GM21381 (cell line): ENCODE results near the gene ATP8A1.

Source experiments
- ATAC-seq: cut with Tn5 transposase; IDR thresholded peaks from one replicate; pipeline ENCODE4 v1.9.1; 2021; ENCODE audit warnings: mild to moderate bottlenecking, moderate library complexity; ENCODE audit not compliant: unreplicated experiment

ATP8A1 gene

DNA sequence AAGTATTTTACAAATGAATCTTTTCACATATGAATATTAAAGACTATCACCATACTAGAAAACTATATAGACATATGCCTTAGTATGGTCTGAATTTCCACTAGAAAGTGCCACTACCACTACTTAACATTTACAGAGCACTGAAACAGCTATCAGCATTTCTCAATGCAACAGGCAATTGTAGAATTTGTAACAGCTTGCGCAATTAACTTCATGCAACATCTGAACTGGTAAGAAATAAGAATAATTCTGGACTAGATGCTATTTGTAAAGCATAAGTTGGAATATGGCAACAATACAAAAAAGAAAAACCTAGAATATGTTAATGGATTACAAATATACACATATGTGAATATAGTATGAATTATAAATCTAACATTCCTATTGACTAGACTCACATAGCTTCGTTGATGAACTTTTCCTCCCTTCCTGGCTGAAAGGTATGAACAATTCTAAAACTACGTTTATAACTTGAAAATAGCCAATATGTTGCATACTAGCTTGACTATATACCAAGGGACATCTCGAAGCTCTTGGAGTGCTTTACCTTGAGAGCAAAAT is 82.0 kb downstream of the ATP8A1 start:
- no peak for ATAC-seq

DNA sequence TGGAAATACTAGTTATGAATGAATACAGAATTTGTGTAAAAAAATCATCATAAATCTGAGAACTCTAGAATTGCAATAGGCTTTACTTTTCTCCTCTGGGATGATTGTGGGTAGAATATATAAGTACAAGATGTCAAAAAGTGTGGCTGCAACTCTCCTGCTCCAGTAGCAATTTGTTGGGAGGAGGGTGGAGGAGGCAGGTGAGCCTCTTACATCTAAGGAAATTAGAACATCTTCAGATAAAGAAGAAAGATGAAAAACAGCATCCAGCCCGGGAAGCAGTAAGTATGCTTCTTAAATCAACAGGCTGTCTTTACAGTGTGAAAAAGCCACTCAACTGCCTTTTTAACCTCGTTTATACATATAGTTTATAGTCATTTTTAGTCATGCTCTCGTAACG is 83.7 kb downstream of the ATP8A1 start:
- no peak for ATAC-seq

DNA sequence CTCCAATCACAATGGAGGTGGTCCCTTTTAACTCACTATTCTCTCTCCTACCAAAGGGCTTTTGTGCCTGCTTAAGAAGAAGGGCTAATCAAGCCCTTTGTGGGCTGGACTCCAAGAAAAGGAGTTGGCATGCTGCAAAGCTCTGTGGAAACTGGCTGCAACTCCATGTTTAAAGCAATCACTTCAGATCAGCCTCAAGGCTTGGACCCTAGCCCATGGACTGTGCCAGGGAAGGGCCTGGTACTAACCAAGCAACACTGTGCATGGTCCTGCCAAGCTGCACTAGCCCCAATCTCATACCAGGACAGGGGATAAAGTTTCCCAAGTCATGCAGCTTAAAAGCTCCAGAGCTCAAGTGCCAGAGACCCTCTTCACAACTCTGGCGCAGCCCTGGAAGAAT is 86.7 kb downstream of the ATP8A1 start:
- no peak for ATAC-seq

DNA sequence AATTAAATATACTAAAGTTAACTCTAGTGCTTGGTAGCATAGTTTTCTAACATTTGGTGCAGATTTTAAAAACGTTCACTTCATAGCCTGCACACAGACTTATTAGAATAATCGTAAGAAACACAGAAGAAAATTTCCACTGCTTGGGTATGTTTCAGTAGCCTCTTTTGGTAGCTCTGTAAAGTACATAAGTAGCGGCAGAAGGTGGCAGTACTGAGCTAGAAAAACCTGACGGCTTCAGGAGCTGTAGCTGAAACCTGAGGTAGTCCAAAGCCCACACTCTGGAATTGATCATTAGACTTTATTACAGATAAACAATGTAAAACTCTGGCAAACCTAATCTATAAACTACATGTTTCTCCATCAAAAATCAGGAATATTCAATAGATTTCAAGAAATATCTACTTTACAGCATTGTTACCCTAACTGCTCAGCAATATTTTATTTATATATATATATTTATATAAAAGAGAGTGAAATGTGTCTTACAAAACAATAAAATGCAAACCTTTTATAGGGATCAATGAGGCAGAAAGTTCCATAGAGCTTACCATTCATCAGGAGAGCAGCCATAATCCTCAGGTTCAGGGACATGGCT is 88.2 kb downstream of the ATP8A1 start:
- ATAC-seq, result peak; percentile 96

DNA sequence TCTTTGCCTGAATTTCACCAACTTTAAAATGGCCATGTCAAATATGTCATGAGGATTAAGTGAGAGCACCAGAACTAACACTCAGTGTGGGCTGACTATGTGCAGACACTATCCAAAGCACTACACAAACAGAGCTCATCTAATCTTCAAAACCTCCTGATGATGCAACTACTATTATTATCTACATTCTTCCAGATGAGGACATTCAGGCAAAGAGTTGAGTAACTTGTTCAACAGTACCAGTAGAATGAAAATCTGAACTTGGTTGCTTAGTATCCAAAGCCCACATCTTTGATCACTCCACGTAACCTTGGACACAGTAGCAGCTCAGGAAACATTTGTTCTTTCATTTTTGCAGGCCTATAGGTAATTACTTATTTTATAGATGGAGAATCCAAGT is 90.1 kb downstream of the ATP8A1 start:
- no peak for ATAC-seq

DNA sequence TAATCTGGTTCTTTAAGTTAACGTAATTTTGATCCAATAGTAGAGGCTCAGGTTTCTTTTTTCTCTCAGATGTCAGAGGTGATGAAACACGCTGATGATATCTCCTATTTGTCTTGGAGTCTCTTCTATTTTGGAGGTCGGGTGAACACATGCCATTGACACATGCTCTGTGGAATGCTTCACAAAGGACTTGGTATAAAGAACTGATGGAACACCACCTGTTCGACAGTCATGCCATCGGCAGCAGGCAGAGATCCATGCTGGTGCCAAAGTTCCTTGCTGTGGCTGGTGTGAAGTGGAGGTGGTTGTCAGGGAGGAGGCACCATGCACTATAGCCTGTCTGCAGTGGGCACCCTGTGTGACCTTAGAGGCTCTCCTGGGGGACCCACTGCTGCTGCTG is 94.9 kb downstream of the ATP8A1 start:
- ATAC-seq, result no peak

DNA sequence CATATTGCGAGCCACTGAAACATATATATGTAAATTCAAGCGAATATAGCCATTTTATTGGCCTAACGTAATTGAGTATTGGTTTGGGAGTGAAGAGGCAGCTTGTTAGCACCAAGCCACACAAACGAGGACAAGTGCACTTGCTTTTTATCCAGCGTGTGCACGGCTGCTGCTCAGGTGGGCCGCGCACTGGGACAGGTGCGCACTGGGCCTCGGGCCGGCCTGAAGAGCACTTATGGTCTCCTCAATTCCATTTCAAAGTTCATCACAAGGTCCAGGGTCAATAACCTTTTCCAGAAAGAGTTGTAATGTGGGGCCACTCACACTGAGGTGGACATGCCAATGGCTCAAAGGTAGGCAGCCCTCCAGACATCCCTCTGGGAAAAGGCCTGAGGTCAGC is 95.9 kb downstream of the ATP8A1 start:
- ATAC-seq, result no peak

DNA sequence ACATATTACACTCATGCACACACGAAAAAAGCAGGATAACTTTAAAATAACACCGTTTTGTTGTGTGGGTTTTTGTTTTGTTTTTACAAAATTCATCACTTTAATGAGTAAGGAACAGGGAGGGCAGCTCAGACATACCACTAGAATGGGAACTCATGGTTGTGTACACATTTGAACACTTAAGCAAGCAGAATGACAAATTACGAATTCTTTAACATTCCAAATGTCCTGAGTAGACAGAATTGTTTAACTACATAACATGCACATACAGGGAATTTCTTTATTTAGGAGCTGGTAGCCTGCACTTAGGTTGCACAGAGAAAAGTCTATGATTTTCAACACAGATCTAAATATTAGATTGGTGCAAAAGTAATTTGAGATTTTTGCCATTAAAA is 96.4 kb downstream of the ATP8A1 start:
- no peak for ATAC-seq

DNA sequence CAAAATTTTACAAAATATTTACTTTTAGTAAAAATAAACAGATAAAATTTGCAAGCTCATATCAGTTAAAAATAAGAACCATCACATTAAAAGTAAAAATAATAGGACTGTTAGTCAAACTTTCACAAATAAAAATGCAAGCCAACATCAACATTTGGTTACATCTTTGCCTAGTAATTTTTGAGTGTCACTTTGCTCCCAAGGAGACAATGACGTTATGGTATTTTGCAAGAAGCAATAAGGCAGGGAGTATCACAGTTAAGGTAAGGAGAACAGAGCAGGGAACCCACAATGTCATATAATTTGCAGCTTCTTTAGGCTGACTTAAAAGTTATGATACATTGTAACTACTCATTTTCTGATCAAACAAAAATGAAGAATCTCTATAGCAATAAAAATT is 98.7 kb downstream of the ATP8A1 start:
- ATAC-seq, result no peak

DNA sequence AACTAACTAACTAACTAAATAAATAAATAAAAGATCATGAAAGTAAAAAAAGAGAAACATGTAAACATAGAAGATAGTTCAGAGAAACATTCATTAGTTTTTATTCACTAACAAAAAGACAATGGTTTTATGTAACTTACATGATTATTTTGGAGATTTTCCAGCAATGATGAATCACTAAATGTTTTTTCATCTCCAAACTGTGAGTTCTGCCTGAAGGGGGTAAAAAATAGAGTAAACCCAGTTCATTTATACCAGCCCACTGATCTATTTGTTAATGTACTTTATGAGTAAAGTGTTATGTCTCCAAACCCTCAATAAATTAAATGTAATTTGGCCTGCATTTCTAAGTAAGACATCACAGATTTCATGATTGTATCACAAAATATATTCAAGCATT is 101.1 kb downstream of the ATP8A1 start:
- ATAC-seq, result no peak

DNA sequence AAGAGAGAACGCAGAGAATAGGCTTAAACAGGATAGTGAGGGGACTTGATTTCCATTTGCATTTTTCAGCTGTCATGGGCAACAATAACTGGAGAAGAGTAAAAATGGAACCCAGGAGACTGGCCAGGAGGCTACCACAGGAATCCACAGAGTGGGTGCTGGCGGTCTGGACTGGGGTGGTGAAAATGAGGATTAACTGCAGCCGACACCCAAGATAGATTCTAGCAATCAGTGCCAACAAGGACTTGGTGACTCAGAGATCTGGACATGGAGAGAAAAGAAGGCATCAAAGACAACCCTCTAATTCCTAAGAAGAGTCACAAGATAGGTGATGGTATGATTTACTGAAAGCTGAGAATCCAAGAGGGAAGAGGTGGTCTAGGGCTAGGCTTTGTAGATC is 102.8 kb downstream of the ATP8A1 start:
- ATAC-seq, result no peak

DNA sequence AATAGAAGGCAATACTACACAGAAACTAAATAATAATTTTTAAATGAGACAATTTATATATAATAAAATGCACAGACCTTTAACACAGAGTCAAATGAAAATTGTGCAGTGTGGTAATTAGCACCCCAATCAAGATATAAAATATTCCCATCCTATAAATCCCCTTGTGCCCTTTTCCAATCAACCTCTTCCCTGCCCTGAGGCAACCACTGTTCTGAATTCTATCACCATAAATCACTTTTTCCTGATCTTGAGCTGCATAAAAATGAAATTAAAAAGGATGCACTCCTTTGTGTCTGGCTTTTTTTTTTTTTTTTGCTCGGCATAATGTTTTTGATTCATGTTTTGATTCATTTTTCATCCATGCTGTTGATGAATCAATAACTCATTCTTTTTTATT is 107.0 kb downstream of the ATP8A1 start:
- ATAC-seq, result no peak

DNA sequence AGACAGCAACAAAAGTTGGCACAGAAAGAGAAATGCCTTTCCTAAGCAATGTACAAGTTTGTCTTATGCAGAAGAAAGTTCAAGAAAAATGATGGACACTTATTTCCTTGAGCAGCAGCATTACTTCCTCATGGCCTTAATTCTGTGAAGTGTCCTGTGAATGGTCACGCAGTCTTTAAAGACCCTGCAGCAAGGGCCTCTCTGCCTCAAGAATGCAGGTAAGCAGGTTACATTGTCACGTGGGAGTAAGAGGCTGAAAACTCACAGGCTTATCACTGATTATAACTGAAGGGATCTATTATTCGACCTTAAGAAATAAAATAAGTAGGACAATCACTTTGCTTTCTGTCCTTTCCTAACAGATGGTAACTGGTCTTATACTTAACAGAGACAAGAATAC is 109.1 kb downstream of the ATP8A1 start:
- no peak for ATAC-seq

DNA sequence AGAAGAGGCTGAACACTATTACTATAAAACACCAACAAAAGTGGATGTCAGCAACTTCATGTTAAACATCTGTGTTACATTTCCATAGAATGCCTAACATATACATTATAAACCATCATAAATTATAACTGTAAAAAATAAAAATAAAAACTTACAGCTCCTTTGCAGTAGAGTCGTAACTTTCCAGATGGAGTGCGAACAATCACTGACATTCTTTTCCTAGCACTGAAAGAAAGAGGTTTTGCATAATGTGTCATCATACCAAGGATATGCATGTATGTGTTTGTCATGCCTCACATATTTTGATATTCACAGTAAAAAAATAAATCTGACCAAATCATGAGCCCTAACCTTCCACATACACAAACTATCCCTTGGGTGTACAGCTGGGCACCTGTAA is 113.1 kb downstream of the ATP8A1 start:
- no peak for ATAC-seq

DNA sequence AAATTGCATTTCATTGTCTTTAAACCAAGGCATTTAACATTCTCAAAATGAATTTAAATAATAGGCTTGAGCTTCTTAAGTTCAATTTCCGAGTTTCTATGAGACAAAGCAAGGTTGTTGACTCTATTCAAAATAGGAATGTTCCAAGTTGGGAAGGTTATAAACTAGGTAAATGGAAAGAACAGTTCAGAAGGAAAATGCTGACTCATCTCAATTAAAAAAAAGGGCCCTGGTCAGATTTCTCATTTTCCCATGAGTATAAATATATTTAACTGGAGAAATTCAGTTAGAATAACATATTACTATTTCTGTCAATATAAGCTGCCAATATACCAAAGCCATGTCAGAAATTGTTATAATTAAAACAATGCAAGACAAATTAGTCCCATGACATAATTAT is 113.8 kb downstream of the ATP8A1 start:
- no peak for ATAC-seq

DNA sequence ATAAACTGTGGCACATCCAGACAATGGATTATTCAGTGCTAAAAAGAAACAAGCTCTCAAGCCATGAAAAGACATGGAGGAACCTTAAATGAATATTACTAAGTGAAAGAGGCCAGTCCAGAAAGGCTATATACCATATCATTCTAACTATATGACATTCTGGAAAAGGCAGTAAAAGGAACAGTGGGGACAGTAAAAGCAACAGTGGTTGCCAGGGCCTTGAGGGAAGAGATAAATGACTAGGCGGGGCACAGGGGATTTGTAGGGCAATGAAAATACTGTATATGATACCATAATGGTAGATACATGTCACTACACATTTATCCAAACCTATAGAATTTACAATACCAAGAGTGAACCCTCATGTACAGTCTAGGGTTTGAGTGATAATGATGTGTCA is 115.3 kb downstream of the ATP8A1 start:
- ATAC-seq, result no peak

DNA sequence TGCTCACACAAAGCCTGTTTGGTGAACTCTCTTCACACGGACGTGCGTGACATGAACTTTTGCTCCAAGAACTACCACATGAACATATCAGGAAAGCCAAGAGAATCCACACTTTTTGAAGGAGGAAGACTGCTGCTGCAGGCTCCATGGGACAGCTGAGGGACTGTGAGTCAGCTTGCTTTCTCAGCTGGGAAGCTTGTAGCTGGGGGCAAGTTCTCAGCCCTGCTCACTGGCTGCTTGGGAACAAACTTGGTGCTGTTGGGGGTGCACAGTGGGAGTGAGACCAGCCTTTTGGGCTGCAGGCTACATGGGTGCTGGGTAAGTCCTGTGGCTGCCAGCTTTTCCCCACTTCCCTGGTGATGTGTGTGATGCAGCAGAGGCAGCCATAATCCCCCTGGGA is 123.9 kb downstream of the ATP8A1 start:
- ATAC-seq, result no peak

DNA sequence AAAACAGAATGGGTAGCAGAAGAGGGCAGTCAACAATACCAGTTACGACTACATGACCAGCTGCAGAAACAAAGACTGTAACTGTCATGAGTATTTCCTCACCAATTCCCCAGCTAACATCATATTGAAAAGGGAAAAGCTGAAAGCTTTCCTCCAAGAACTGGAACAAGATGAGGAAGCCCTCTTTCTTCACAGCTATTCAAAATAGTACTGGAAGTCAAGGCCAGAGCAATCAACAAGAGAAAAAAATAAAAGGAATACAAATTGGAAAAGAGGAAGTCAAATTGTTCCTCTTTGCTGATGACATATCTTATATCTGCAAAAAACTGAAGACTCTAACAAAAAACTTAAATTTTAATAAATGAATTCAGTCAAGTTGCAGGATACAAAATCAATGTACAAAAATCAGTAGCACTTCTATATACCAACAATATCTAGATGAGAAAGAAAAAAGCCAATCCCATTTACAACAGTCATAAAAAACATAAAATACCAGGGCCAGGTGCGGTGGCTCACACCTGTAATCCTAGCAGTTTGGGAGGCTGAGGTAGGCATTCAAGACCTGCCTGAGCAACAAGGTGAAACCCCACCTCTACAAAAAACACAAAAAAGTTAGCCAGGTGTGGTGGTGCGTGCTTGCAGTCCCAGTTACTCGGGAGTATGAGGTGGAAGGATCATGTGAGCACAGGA is 125.4 kb downstream of the ATP8A1 start:
- ATAC-seq, result no peak

DNA sequence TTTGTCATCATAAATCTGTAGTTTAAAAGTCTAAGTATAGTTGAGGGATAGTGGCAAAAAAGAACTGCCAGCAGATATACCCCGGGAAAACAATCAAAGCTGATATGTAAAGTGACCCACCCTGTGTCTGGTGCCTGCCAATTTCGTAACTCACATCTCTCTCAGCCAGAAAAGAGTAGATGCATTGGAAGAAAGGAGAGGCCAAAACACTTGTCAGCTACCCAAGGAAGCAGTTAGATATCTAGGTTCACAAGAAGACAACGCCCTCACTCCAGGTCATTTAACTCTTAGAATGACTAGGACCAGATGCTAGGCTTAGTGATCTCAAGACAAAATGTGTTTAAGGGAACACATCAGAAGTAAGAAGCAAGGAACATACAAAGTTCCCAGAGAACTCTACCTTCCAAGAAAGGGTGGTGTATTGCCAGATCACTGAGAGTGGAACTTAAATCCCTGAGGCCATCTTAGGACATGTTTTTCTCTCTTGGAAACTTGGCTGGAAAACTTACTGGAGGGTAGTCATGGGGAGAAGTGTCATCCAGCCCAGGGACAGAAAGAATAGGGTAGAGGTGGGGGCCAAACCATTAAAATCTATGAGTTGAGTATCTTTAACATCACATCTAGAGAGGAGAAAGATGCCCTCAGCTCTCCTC is 133.7 kb downstream of the ATP8A1 start:
- no peak for ATAC-seq

DNA sequence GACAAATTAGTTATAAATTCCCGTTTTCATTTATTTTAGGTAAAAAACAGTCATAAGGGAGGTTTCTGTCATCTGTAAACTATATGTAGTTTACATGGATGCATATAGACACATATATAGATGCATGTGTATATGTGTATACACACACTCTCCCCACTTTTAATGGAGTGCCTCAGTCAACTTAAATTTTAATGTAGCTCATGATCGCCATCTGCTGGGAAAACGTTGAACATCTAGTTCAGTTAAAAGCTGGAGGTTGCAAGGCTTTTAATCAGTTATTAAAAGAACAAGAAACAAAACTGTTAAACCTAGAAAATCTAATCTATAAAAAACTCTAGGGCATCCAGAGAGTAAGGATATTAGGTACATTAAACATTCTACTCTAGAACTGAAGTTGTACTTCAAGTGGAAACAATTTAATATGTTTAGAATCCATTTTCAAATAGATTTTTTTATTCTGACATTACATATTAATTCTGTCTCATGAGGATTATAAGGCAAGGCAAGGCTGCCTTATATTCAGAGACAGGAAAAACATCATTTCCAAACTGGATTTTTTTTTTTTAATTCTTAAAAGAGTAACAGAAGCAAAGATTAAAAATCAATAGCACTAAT is 137.0 kb downstream of the ATP8A1 start:
- no peak for ATAC-seq

DNA sequence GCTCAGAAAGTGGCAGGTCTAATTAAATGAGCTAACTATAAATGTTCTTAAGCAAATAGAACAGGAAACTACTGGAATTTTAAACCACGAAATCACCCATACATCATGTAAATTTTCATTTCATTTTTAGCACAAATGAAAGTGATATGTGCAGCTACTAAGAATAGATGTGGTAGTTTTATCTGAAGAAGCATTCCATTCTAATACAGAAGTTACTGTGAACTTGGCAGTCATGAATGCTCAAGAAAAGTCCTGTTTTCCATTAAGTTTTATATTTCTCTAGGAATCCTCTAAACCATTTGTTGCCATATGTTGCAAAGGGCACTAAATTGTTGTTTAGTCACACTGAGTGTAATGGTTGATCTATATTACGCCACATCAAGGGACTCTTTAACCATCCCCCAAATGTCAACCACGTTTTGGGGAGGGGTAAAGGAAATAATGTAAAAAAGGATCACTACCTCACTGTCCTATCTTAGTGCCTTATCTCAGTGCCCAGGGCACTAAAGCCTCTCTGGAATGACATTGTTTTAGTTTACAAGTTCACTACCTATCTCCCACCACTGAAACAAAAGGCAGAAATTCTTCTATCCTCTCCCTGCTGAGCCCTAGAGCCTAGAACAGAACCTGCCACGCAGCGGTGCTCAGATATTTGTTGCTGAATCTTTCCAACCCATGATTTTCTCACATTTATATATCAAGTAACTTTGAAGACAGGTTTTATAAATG is 141.6 kb downstream of the ATP8A1 start:
- no peak for ATAC-seq
